Suprapubic skin (tissue), 4 donors: ENCODE measurements around the gene CEP120. TPM values are rescaled to one million over a fixed set of nuclear protein-coding genes. Genes with fewer than 3 reads are reported as not detected.
"Not testable (repeated sequence)": the region's sequence is repeated elsewhere in the genome, so short reads cannot be mapped to it uniquely, and the experiment has no call there.

Source experiments
- DNase-seq, 2 donors: peaks; one replicate each; pipeline ENCODE4 v3.0.0-alpha.2; 2019; ENCODE audit warnings: low spot score in 2 of 2
- H3K27ac ChIP-seq: fragments of 200-600 bp; sonication (generic); one replicate; pipeline ENCODE4 v1.5.1; 2019
- H3K27me3 ChIP-seq: fragments of 200-600 bp; sonication (generic); one replicate; pipeline ENCODE4 v1.5.1; 2019
- H3K36me3 ChIP-seq: fragments of 200-600 bp; sonication (generic); one replicate; pipeline ENCODE4 v1.5.1; 2019
- H3K4me1 ChIP-seq: fragments of 200-600 bp; sonication (generic); one replicate; pipeline ENCODE4 v1.5.1; 2019
- H3K4me3 ChIP-seq: fragments of 200-600 bp; sonication (generic); one replicate; pipeline ENCODE4 v1.5.1; 2019; ENCODE audit warnings: mild to moderate bottlenecking
- H3K9me3 ChIP-seq: fragments of 200-600 bp; sonication (generic); one replicate; pipeline ENCODE4 v1.5.1; 2019
- EP300 ChIP-seq: sonication (generic); formaldehyde crosslinking; IDR thresholded peaks from one replicate; pipeline ENCODE4 v1.6.1; 2017; ENCODE audit warnings: antibody characterized with exemption
- POLR2A ChIP-seq, 2 donors: fragments of 450-650 bp; IDR thresholded peaks; one replicate each; pipeline ENCODE4 v1.6.1; 2017; ENCODE audit warnings: antibody characterized with exemption in 2 of 2, mild to moderate bottlenecking in 2 of 2, moderate library complexity in 2 of 2
- POLR2AphosphoS5 ChIP-seq, 3 donors: sonication (generic); formaldehyde crosslinking; IDR thresholded peaks; one replicate each; pipeline ENCODE4 v1.6.1; 2017; ENCODE audit warnings: antibody characterized with exemption in 3 of 3
- WGBS: methylation state at CpG from one replicate; pipeline ENCODE4 v1.1.5; 2018; 5-methylcytosine and 5-hydroxymethylcytosine counted together
- total RNA-seq, 4 donors: library from RNA; depleted of rRNA; stranded (reverse); fragments of >200 nt; gene quantifications; one replicate each; pipeline ENCODE4 v1.1.0, GENCODE V29; 2016
- TF ChIP-seq, protein P1 (sequence below), 2 donors: fragments of 200-600 bp in 1 of 2; fragments of 450-650 bp in 1 of 2; sonication (generic) in 1 of 2; IDR thresholded peaks; one replicate each; pipeline ENCODE4 v1.5.1; 2016 to 2019; ENCODE audit warnings: antibody characterized with exemption in 2 of 2, mild to moderate bottlenecking in 1 of 2, moderate library complexity in 1 of 2

CEP120 gene
- total RNA-seq, 4 donors from 2014 or later, result 5.7 to 18.3 (median 10.7) TPM

DNA sequence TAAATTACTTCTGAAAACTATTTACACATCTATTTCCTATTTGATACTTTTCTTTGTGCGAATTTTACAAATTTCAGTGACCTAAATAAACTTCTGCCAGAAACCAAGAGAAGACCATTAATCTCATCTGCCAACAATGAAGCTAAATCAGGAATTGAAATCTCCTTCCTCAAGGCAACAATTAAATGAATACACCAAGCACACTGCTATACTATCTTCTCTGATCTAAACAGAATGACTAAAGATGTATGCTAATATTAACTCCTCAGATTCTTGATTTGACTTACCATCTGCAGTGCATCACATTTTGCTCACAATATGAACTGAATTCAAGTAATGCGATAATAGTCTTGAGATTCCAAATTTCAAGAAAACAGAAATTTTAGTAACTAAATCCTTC is 82.3 kb downstream of the CEP120 start:
- no peaks in the 10 kb centered on the region for H3K36me3 ChIP-seq
- no peaks in the 10 kb centered on the region for H3K9me3 ChIP-seq
- no peak for DNase-seq
- TF ChIP-seq POLR2A (IDR thresholded peaks at IDR 0.05) (no peak), EP300 (no peak)
- TF ChIP-seq, protein P1, sequence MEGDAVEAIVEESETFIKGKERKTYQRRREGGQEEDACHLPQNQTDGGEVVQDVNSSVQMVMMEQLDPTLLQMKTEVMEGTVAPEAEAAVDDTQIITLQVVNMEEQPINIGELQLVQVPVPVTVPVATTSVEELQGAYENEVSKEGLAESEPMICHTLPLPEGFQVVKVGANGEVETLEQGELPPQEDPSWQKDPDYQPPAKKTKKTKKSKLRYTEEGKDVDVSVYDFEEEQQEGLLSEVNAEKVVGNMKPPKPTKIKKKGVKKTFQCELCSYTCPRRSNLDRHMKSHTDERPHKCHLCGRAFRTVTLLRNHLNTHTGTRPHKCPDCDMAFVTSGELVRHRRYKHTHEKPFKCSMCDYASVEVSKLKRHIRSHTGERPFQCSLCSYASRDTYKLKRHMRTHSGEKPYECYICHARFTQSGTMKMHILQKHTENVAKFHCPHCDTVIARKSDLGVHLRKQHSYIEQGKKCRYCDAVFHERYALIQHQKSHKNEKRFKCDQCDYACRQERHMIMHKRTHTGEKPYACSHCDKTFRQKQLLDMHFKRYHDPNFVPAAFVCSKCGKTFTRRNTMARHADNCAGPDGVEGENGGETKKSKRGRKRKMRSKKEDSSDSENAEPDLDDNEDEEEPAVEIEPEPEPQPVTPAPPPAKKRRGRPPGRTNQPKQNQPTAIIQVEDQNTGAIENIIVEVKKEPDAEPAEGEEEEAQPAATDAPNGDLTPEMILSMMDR (IDR thresholded peaks at IDR 0.05), result no peak
- no peaks in the 10 kb centered on the region for H3K4me1 ChIP-seq
- no peak overlapping the region for H3K27ac ChIP-seq
- H3K4me3 ChIP-seq, result no peak overlapping the region
- H3K27me3 ChIP-seq, result no peaks in the 10 kb centered on the region
- 65% methylated on average over 2 of the region's 2 CpGs for WGBS

DNA sequence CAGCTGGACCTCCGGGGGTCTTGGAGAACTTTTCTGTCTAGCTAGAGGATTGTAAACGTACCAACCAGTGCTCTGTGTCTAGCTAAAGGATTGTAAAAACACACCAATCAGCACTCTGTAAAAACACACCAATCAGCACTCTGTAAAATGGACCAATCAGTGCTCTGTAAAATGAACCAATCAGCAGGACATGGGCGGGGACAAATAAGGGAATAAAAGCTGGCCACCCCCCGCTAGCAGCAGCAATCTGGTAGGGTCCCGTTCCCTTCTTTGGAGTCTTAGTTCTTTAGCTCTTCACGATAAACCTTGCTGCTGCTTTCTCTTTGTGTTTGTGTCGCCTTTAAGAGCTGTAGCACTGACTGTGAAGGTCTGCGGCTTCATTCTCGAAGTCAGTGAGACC is 114.8 kb downstream of the CEP120 start:
- not testable (repeated sequence) for H3K27ac ChIP-seq, H3K4me1 ChIP-seq, H3K36me3 ChIP-seq, H3K4me3 ChIP-seq, DNase-seq, H3K9me3 ChIP-seq, H3K27me3 ChIP-seq
- WGBS, result 87% methylated on average over 9 of the region's 9 CpGs

GRCh38 chr5:123305751-123306150 is 117.5 kb downstream of the CEP120 start:
- TF ChIP-seq, protein P1 (IDR thresholded peaks at IDR 0.05), result no peak
- TF ChIP-seq POLR2A (IDR thresholded peaks at IDR 0.05) (no peak), POLR2AphosphoS5 (IDR thresholded peaks at IDR 0.05) (no peak), EP300 (no peak)
- H3K36me3 ChIP-seq, result no peaks in the 10 kb centered on the region
- no peak overlapping the region for H3K4me3 ChIP-seq
- WGBS, result 85% methylated on average over 4 of the region's 4 CpGs
- DNase-seq, result no peak
- no peak overlapping the region for H3K27ac ChIP-seq
- no peaks in the 10 kb centered on the region for H3K4me1 ChIP-seq
- H3K27me3 ChIP-seq, result no peaks in the 10 kb centered on the region
- H3K9me3 ChIP-seq, result no peaks in the 10 kb centered on the region

DNA sequence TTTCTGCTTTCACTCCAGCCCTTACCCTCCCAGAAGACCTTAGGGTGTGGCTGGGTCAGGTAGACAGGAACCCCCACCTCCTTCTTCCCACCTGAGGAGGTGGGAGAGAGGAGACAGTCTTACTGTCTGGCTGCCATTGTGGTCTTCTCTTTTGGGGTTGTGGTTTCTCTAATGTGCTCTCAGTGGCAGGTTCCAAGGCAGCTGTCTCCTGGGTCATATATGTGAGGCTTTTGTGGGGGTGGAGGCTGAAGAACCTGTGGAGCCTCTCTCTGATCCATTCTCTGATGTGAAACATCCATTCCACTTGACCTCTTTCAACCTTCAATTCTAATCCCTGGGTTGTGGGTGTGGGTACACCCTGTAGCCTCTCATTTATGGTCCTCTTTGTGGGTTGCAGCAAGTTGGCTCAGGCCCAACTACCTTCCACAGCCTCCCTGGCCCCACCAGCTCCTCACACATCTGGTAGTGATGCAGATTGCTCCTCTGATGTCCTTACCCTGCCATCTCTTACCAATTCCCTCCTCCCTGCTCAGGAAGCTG is 118.4 kb downstream of the CEP120 start:
- Histone ChIP-seq H3K4me1 (no peaks in the 10 kb centered on the region), H3K36me3 (no peaks in the 10 kb centered on the region), H3K27me3 (no peaks in the 10 kb centered on the region), H3K4me3 (no peak overlapping the region), H3K9me3 (no peaks in the 10 kb centered on the region), H3K27ac (no peak overlapping the region)
- no peak for TF ChIP-seq EP300
- TF ChIP-seq, protein P1 (IDR thresholded peaks at IDR 0.05), result no peak
- no peak for TF ChIP-seq POLR2A (IDR thresholded peaks at IDR 0.05)
- TF ChIP-seq POLR2AphosphoS5 (IDR thresholded peaks at IDR 0.05), result no peak
- DNase-seq, result no peak

- 62% methylated on average over 3 of the region's 3 CpGs for whole genome bisulfite sequencing
- Histone ChIP-seq H3K27me3 (no peaks in the 10 kb centered on the region), H3K4me1 (no peaks in the 10 kb centered on the region), H3K36me3 (no peaks in the 10 kb centered on the region), H3K27ac (no peak overlapping the region), H3K9me3 (no peaks in the 10 kb centered on the region), H3K4me3 (no peak overlapping the region)
- TF ChIP-seq, protein P1 (IDR thresholded peaks at IDR 0.05), result no peak
- no peak for TF ChIP-seq POLR2A (IDR thresholded peaks at IDR 0.05)
- no peak for TF ChIP-seq EP300
- TF ChIP-seq POLR2AphosphoS5 (IDR thresholded peaks at IDR 0.05), result no peak
- DNase-seq, result no peak
Measured at GRCh38 chr5:123303802-123304201, 119.4 kb downstream of the CEP120 start.

GRCh38 chr5:123300266-123300665 is 122.9 kb downstream of the CEP120 start:
- no peak overlapping the region for H3K27ac ChIP-seq
- WGBS, result 88% methylated on average over 4 of the region's 4 CpGs
- H3K4me1 ChIP-seq, result no peaks in the 10 kb centered on the region
- TF ChIP-seq EP300 (no peak), POLR2AphosphoS5 (IDR thresholded peaks at IDR 0.05) (no peak), POLR2A (IDR thresholded peaks at IDR 0.05) (no peak)
- TF ChIP-seq, protein P1 (IDR thresholded peaks at IDR 0.05), result no peak
- H3K27me3 ChIP-seq, result no peaks in the 10 kb centered on the region
- no peaks in the 10 kb centered on the region for H3K9me3 ChIP-seq
- no peak for DNase-seq
- H3K36me3 ChIP-seq, result no peaks in the 10 kb centered on the region
- no peak overlapping the region for H3K4me3 ChIP-seq
